GM19372 (cell line): ENCODE results near the gene HAAO.

ENCODE experiments used
- ATAC-seq: cut with Tn5 transposase; IDR thresholded peaks from one replicate; pipeline ENCODE4 v1.9.1; 2021; ENCODE audit warnings: mild to moderate bottlenecking, low read depth, moderate library complexity; ENCODE audit not compliant: unreplicated experiment

The HAAO gene

GRCh38 chr2:42815726-42816125 is 23.3 kb upstream of the HAAO start:
- no peak for ATAC-seq

- no peak for ATAC-seq
Measured at GRCh38 chr2:42813763-42814162, 21.4 kb upstream of the HAAO start.

- no peak for ATAC-seq
Measured at GRCh38 chr2:42812899-42813479, 20.6 kb upstream of the HAAO start.

- ATAC-seq = peak; percentile 3
Measured at GRCh38 chr2:42810971-42811811, 18.8 kb upstream of the HAAO start.

GRCh38 chr2:42810121-42810970 is 18.0 kb upstream of the HAAO start:
- ATAC-seq = peak; percentile 63

- ATAC-seq = peak; percentile 51
Measured at GRCh38 chr2:42809819-42810120, 17.4 kb upstream of the HAAO start.

GRCh38 chr2:42809131-42809818 is 16.9 kb upstream of the HAAO start:
- no peak for ATAC-seq

- ATAC-seq = no peak
Measured at GRCh38 chr2:42808301-42808700, 15.9 kb upstream of the HAAO start.

GRCh38 chr2:42806786-42807185 is 14.4 kb upstream of the HAAO start:
- no peak for ATAC-seq

GRCh38 chr2:42804891-42805290 is 12.5 kb upstream of the HAAO start:
- ATAC-seq = no peak

GRCh38 chr2:42804338-42804737 is 12.0 kb upstream of the HAAO start:
- no peak for ATAC-seq

GRCh38 chr2:42802150-42802549 is 9.8 kb upstream of the HAAO start:
- ATAC-seq = no peak

- no peak for ATAC-seq
Measured at GRCh38 chr2:42801381-42801780, 9.0 kb upstream of the HAAO start.

- ATAC-seq = no peak
Measured at GRCh38 chr2:42800981-42801380, 8.6 kb upstream of the HAAO start.

GRCh38 chr2:42800461-42800962 is 8.1 kb upstream of the HAAO start:
- ATAC-seq = no peak

GRCh38 chr2:42799881-42800280 is 7.5 kb upstream of the HAAO start:
- ATAC-seq = no peak

GRCh38 chr2:42797281-42797680 is 4.9 kb upstream of the HAAO start:
- no peak for ATAC-seq

GRCh38 chr2:42796427-42797248 is 4.3 kb upstream of the HAAO start:
- ATAC-seq = no peak

GRCh38 chr2:42795841-42796301 is 3.5 kb upstream of the HAAO start:
- ATAC-seq = peak; percentile 38

GRCh38 chr2:42795275-42795674 is 2.9 kb upstream of the HAAO start:
- no peak for ATAC-seq
